GM12878 (cell line): ENCODE data around the gene RPAP3. TPM values are rescaled to one million over a fixed set of nuclear protein-coding genes. Genes with fewer than 3 reads are reported as not detected.

Source experiments
- ATAC-seq: fragments of 200-7000 bp; cut with Tn5 transposase; 3 replicates; pipeline ENCODE4 v1.9.1; 2020; ENCODE audit warnings: mild to moderate bottlenecking, moderate library complexity
- BruUV-seq: library from RNA; stranded (reverse); fragments of 400-500 nt; replicated peaks from 2 replicates; lab custom pipeline; 2021; lab: Mats Ljungman, UMichigan
- CTCF ChIA-PET: fragments of 300-600 bp; sonication (Branson Sonifier 250); formaldehyde crosslinking; extraction: SDS; loops from one replicate; lab custom pipeline; 2021; ENCODE audit warnings: inconsistent platforms; lab: Yijun Ruan, JAX
- POLR2A ChIA-PET: fragments of 350-600 bp; formaldehyde crosslinking; extraction: SDS; loops from one replicate; lab custom pipeline; 2021; ENCODE audit warnings: inconsistent platforms; lab: Charles Lee
- RAD21 ChIA-PET: fragments of 300-600 bp; sonication (Branson Sonifier 250); formaldehyde crosslinking; loops from one replicate; lab custom pipeline; 2023; ENCODE audit warnings: antibody characterized with exemption; ENCODE audit not compliant: unreplicated experiment; lab: Charles Lee
- SMC1A ChIA-PET: fragments of 300-600 bp; sonication (Branson Sonifier 250); formaldehyde crosslinking; loops from one replicate; lab custom pipeline; 2023; ENCODE audit not compliant: unreplicated experiment, uncharacterized antibody; lab: Charles Lee
- DNase-seq: peaks from one replicate; pipeline ENCODE4 v3.0.0-alpha.2; 2011; ENCODE audit warnings: low read depth, low spot score
- FAIRE-seq: peaks from 3 replicates; lab custom pipeline; 2011; peaks lifted over from hg19 to GRCh38; lab: Jason Lieb, UNC
- H2AFZ ChIP-seq: 2 replicates; pipeline ENCODE4 v1.6.0; 2011; ENCODE audit warnings: low read depth, low read length, control low read depth; ENCODE audit not compliant: control insufficient read depth
- H3K27ac ChIP-seq: 2 replicates; pipeline ENCODE4 v1.5.1; 2011; ENCODE audit warnings: control low read depth; ENCODE audit not compliant: control insufficient read depth, insufficient read depth
- H3K27me3 ChIP-seq, 2 experiments: replicated peaks in 1 of 2; 2 replicates each; pipeline versions ENCODE4 v1.6.0 to v1.6.1; 2011; ENCODE audit warnings: low read length in 1 of 2; ENCODE audit not compliant: control insufficient read depth in 2 of 2, insufficient read depth in 2 of 2
- H3K36me3 ChIP-seq, 2 experiments: 2 replicates each; pipeline ENCODE4 v1.5.1; 2011; ENCODE audit warnings: low read length in 1 of 2; ENCODE audit not compliant: control insufficient read depth in 2 of 2, insufficient read depth in 2 of 2
- H3K4me1 ChIP-seq: 2 replicates; pipeline ENCODE4 v1.6.1; 2011; ENCODE audit warnings: mild to moderate bottlenecking, low read length, moderate library complexity, mixed read lengths; ENCODE audit not compliant: control insufficient read depth, insufficient read depth
- H3K4me2 ChIP-seq: 2 replicates; pipeline ENCODE4 v1.6.0; 2011; ENCODE audit warnings: control low read depth; ENCODE audit not compliant: control insufficient read depth, insufficient read depth
- H3K4me3 ChIP-seq: fragments of 200-600 bp; sonication (generic); 2 replicates; pipeline ENCODE4 v1.5.1; 2016
- H3K79me2 ChIP-seq: 2 replicates; pipeline ENCODE4 v1.6.0; 2011; ENCODE audit warnings: low read length; ENCODE audit not compliant: control insufficient read depth, insufficient read depth
- H3K9ac ChIP-seq: 2 replicates; pipeline ENCODE4 v1.8.0; 2011; ENCODE audit warnings: low read length, control low read depth, mixed read lengths; ENCODE audit not compliant: control insufficient read depth, insufficient read depth
- H3K9me3 ChIP-seq: replicated peaks from 3 replicates; pipeline ENCODE4 v1.5.1; 2011; ENCODE audit warnings: mild to moderate bottlenecking, low read length; ENCODE audit not compliant: control insufficient read depth, insufficient read depth
- H4K20me1 ChIP-seq: 2 replicates; pipeline ENCODE4 v1.6.0; 2011; ENCODE audit not compliant: control insufficient read depth, insufficient read depth
- BHLHE40 ChIP-seq, 2 experiments: fragments of 450-650 bp in 1 of 2; IDR thresholded peaks; 2 replicates each; pipeline ENCODE4 v1.6.1; 2011 to 2017; ENCODE audit warnings: low read depth in 2 of 2, borderline replicate concordance in 1 of 2, improper control_type of control experiment in 1 of 2, low read length in 1 of 2, mild to moderate bottlenecking in 1 of 2
- CBFB ChIP-seq: IDR thresholded peaks from 2 replicates; pipeline ENCODE4 v1.6.1; 2016; ENCODE audit warnings: antibody characterized with exemption, low read depth
- CBX3 ChIP-seq: fragments of 200-600 bp; sonication (generic); IDR thresholded peaks from 2 replicates; pipeline ENCODE4 v1.6.1; 2016; ENCODE audit warnings: low read depth, borderline replicate concordance
- CBX5 ChIP-seq: sonication (generic); IDR thresholded peaks from 2 replicates; pipeline ENCODE4 v1.6.1; 2016; ENCODE audit warnings: low read depth, moderate library complexity, mild to moderate bottlenecking, inconsistent platforms
- CUX1 ChIP-seq: IDR thresholded peaks from 2 replicates; pipeline ENCODE4 v1.6.1; 2012; ENCODE audit warnings: improper control_type of control experiment, low read depth, low read length; ENCODE audit not compliant: insufficient replicate concordance
- DPF2 ChIP-seq: fragments of 450-650 bp; IDR thresholded peaks from 2 replicates; pipeline ENCODE4 v1.6.1; 2017; ENCODE audit warnings: mild to moderate bottlenecking
- EZH2 ChIP-seq: IDR thresholded peaks from 2 replicates; pipeline ENCODE4 v1.6.1; 2012; ENCODE audit warnings: low read depth, mild to moderate bottlenecking, control low read depth, inconsistent platforms, low read length, borderline replicate concordance; ENCODE audit not compliant: control insufficient read depth
- HDAC2 ChIP-seq: fragments of 200-600 bp; sonication (generic); IDR thresholded peaks from 2 replicates; pipeline ENCODE4 v1.6.1; 2017
- HDAC6 ChIP-seq: fragments of 200-600 bp; sonication (generic); IDR thresholded peaks from one replicate; pipeline ENCODE4 v1.8.0; 2017; ENCODE audit warnings: antibody characterized with exemption; ENCODE audit not compliant: unreplicated experiment
- MYB ChIP-seq: fragments of 150-350 bp; IDR thresholded peaks from 2 replicates; pipeline ENCODE4 v1.6.1; 2014; ENCODE audit warnings: mild to moderate bottlenecking, low read depth, low read length, borderline replicate concordance
- NBN ChIP-seq: fragments of 450-650 bp; IDR thresholded peaks from 2 replicates; pipeline ENCODE4 v1.6.1; 2016
- NFXL1 ChIP-seq: fragments of 450-650 bp; IDR thresholded peaks from 2 replicates; pipeline ENCODE4 v1.6.1; 2017; ENCODE audit warnings: antibody characterized with exemption, mild to moderate bottlenecking, borderline replicate concordance
- RAD51 ChIP-seq: fragments of 450-650 bp; IDR thresholded peaks from 2 replicates; pipeline ENCODE4 v1.6.1; 2016; ENCODE audit warnings: moderate library complexity, mild to moderate bottlenecking, inconsistent platforms
- SREBF2 ChIP-seq: IDR thresholded peaks from 2 replicates; pipeline ENCODE4 v1.6.1; 2012; ENCODE audit warnings: mild to moderate bottlenecking, low read length
- ZBTB33 ChIP-seq: fragments of 450-650 bp; IDR thresholded peaks from 2 replicates; pipeline ENCODE4 v1.6.1; 2017; ENCODE audit warnings: mild to moderate bottlenecking
- ZNF217 ChIP-seq: fragments of 450-650 bp; IDR thresholded peaks from 2 replicates; pipeline ENCODE4 v1.6.1; 2017; ENCODE audit warnings: antibody characterized with exemption, mild to moderate bottlenecking
- WGBS: methylation state at CpG from one replicate; pipeline ENCODE4 v1.1.6; 2016; ENCODE audit warnings: low lambda C conversion rate; ENCODE audit not compliant: insufficient replicate concordance, insufficient coverage; ENCODE audit errors: missing lambda C conversion rate; 5-methylcytosine and 5-hydroxymethylcytosine counted together
- in situ Hi-C: fragments of 300-500 bp; cut with MboI; formaldehyde crosslinking; loops from 9 replicates; pipeline ENCODE4 v1.14.3; 2018; ENCODE audit warnings: mixed read lengths
- intact Hi-C: fragments of 100-400 bp; cut with micrococcal nuclease; formaldehyde crosslinking; loops from one replicate; pipeline ENCODE4 v1.14.2; 2022; ENCODE audit not compliant: unreplicated experiment
- polyA plus RNA-seq, 11 experiments: library from polyadenylated mRNA; depleted of rRNA in 4 of 11; unstranded in 6 of 11; stranded (reverse) in 5 of 11; fragments of >200 nt; fragmentation: Nextera tagmentation in 4 of 11; fragmentation: Illumina TruSeq in 1 of 11; extraction: Ambion mirVana in 4 of 11; extraction: Trizol in 1 of 11; gene quantifications; 1 replicate in 1 of 11; 2 replicates in 10 of 11; pipeline versions ENCODE4 v1.2.1 to v1.2.3, GENCODE V29; 2011 to 2016; ENCODE audit warnings: inconsistent platforms in 2 of 11, missing spikeins in 2 of 11, low read depth in 1 of 11
- total RNA-seq, 4 experiments: library from RNA; depleted of rRNA in 3 of 4; stranded (reverse); fragments of >200 nt in 3 of 4; fragmentation: Illumina TruSeq in 1 of 4; extraction: Trizol in 1 of 4; gene quantifications; 2 replicates each; pipeline versions ENCODE4 v1.2.1 to v1.2.3, GENCODE V29; 2013 to 2021

The RPAP3 gene
- total and polyA plus RNA-seq, 10 of the 15 experiments (the other 5 are each of a cell fraction or from before 2014, with no cell fraction given) = 14.1 to 50.6 (median 28.4) TPM

GRCh38 chr12:47753021-47754001, 47.5 kb upstream of the RPAP3 start (continued):
- TF ChIP-seq BHLHE40 (IDR thresholded peaks at IDR 0.05; ENCODE audit: borderline replicate concordance in 1 of 2, low read depth in 2 of 2, low read length in 1 of 2) (peak in 1 of 2 experiments; percentile 38; a peak in 1 of 4 replicates), CBFB (no peak), NBN (no peak), HDAC2 (no peak), DPF2 (no peak), MYB (no peak), ZBTB33 (no peak)

GRCh38 chr12:47752552-47752951, 46.7 kb upstream of the RPAP3 start:
- RAD21 ChIA-PET = interaction anchor here (12.6 kb wide), 1 partner anchor 10 kb away, joined by 237 read pairs; no protein-coding TSS in a partner anchor
- no peak for FAIRE-seq
- BruUV-seq = no TSS peak
- Histone ChIP-seq H3K4me1 (peaks cover 37% of the 10 kb centered on the region), H3K4me2 (no peak overlapping the region), H3K27me3 (no peaks in the 10 kb centered on the region), H3K79me2 (no peaks in the 10 kb centered on the region), H4K20me1 (no peaks in the 10 kb centered on the region), H3K36me3 (no peaks in the 10 kb centered on the region), H3K4me3 (no peak overlapping the region), H3K9me3 (no peaks in the 10 kb centered on the region), H2AFZ (no peak overlapping the region), H3K27ac (no peak overlapping the region), H3K9ac (no peak overlapping the region)
- no peak for DNase-seq
- intact Hi-C loops = no loop called here
- SMC1A ChIA-PET = interaction anchor here (10.3 to 12.2 kb wide), 2 partner anchors 8 to 16 kb away, joined by 97 to 277 read pairs; no protein-coding TSS in a partner anchor
- in situ Hi-C loops = no loop called here
- CTCF ChIA-PET = interaction anchor here (9.4 to 14.5 kb wide), 3 partner anchors 8 to 36 kb away, joined by 86 to 507 read pairs (median 166); partner anchors contain the start of gene SLC48A1
- POLR2A ChIA-PET = no interaction called here
- no peak for ATAC-seq
- 86% methylated on average over 7 of the region's 7 CpGs for WGBS
- no peak for TF ChIP-seq NFXL1
- no peak for TF ChIP-seq SREBF2
- no peak for TF ChIP-seq CUX1
- no peak for TF ChIP-seq ZNF217
- no peak for TF ChIP-seq CBX5
- no peak for TF ChIP-seq EZH2
- TF ChIP-seq CBX3 = no peak
- TF ChIP-seq HDAC6 = no peak
- TF ChIP-seq RAD51 = no peak
